H1 (cell line): ENCODE data around the gene PLEKHA5. TPM values are rescaled to one million over a fixed set of nuclear protein-coding genes. Genes with fewer than 3 reads are reported as not detected.
A peak's percentile ranks its signal among the peaks of the same experiment; 100 is the strongest.

ENCODE experiments used
- ASH2L ChIP-seq: fragments of 200-600, 300-600 bp; sonication (generic); IDR thresholded peaks from one replicate; pipeline ENCODE4 v1.7.1; 2017; ENCODE audit warnings: low read length
- CHD7 ChIP-seq: fragments of 300-600 bp; sonication (generic); IDR thresholded peaks from 2 replicates; pipeline ENCODE4 v1.7.1; 2012; ENCODE audit warnings: low read length, moderate library complexity, mild to moderate bottlenecking, inconsistent platforms; ENCODE audit not compliant: insufficient replicate concordance
- CTBP2 ChIP-seq: IDR thresholded peaks from 2 replicates; pipeline ENCODE4 v1.7.0; 2011; ENCODE audit warnings: borderline replicate concordance, mild to moderate bottlenecking, moderate library complexity, mixed read lengths, low read length; ENCODE audit not compliant: insufficient read depth, insufficient read length
- NANOG ChIP-seq: IDR thresholded peaks from 2 replicates; pipeline ENCODE4 v1.6.1; 2011; ENCODE audit warnings: low read length, low read depth, mild to moderate bottlenecking, inconsistent platforms; ENCODE audit not compliant: insufficient read depth, poor library complexity, severe bottlenecking
- RAD21 ChIP-seq, 2 experiments: IDR thresholded peaks in 1 of 2; conservative IDR thresholded peaks in 1 of 2; 2 replicates each; pipeline ENCODE4 v1.6.1; 2011; ENCODE audit warnings: low read depth in 2 of 2, low read length in 2 of 2, improper control_type of control experiment in 1 of 2, inconsistent platforms in 1 of 2, mild to moderate bottlenecking in 1 of 2, moderate library complexity in 1 of 2
- TAF1 ChIP-seq: IDR thresholded peaks from 2 replicates; pipeline ENCODE4 v1.6.1; 2011; ENCODE audit warnings: mild to moderate bottlenecking, low read depth, low read length
- polyA plus RNA-seq, 7 experiments: library from polyadenylated mRNA; depleted of rRNA in 3 of 7; stranded (reverse) in 5 of 7; unstranded in 2 of 7; fragments of >200 nt in 5 of 7; fragments of 200-250 nt in 2 of 7; gene quantifications; 1 replicate in 5 of 7; 2 replicates in 1 of 7; 4 replicates in 1 of 7; pipeline versions ENCODE4 v1.2.1 to v1.2.3, GENCODE V29; 2011 to 2013; ENCODE audit warnings: missing spikeins in 2 of 7, mixed read lengths in 2 of 7
- total RNA-seq: library from RNA; stranded (reverse); fragmentation: NEBNext Ultra II Directional; extraction: Animal tissue kit (Norgen Biotek cat#: 25700); gene quantifications from 2 replicates; pipeline ENCODE4 v1.2.1, GENCODE V29; 2021

PLEKHA5 gene
- total and polyA plus RNA-seq, 2 of the 8 experiments (the other 6 are each of a cell fraction or from before 2014, with no cell fraction given): 17.2 to 66.1 TPM

- TF ChIP-seq CHD7: no peak
- TF ChIP-seq NANOG: peak; percentile 57
- peak; percentile 10; the same call in 1 of the 2 replicates for TF ChIP-seq TAF1
- no peak for TF ChIP-seq CTBP2
- 0 out of 4 replicates have a peak, but pooled peaks of 1 of the 2 experiments have one; percentile 9 for TF ChIP-seq RAD21 (IDR thresholded peaks at IDR 0.05 in 1 of 2, conservative IDR thresholded peaks at IDR 0.05 in 1 of 2; ENCODE audit: low read depth in 2 of 2, low read length in 2 of 2)
- peak; percentile 28 for TF ChIP-seq ASH2L
Observed at GRCh38 chr12:19129122-19129485, 429 bp upstream of the PLEKHA5 start (continued).
